ENCODE data around the gene GAS2L2.

GRCh38 chr17:35790841-35791240 lies 37.8 kb upstream of the GAS2L2 start:
- TF ChIP-seq CTCF (IDR thresholded peaks at IDR 0.05) (no peak), POLR2A (IDR thresholded peaks at IDR 0.05) (no peak), POLR2AphosphoS5 (IDR thresholded peaks at IDR 0.05) (no peak)

All from sigmoid colon (tissue), 4 donors.